GM12891 (cell line): ENCODE results near the gene TRIO.

Experiments
- POLR2A ChIP-seq: IDR thresholded peaks from 2 replicates; pipeline ENCODE4 v1.6.1; 2011; ENCODE audit warnings: low read depth, low read length, control low read depth
- POLR2AphosphoS5 ChIP-seq: IDR thresholded peaks from 2 replicates; pipeline ENCODE4 v1.6.1; 2011; ENCODE audit warnings: low read depth, low read length, control low read depth

GRCh38 chr5:14108170-14108996 lies 34.8 kb upstream of the TRIO start:
- no peak for TF ChIP-seq POLR2A
- TF ChIP-seq POLR2AphosphoS5, result no peak
